ENCODE results near the gene UBXN4. TPM values are rescaled to one million over a fixed set of nuclear protein-coding genes. Genes with fewer than 3 reads are reported as not detected.

UBXN4 gene
- total and polyA plus RNA-seq, 10 donors, result 36.6 to 101 (median 89.1) TPM

GRCh38 chr2:135740206-135740605, 1.4 kb upstream of the UBXN4 start:
- Histone ChIP-seq H3K4me3 (no peak overlapping the region), H3K27me3 (replicated peaks in 1 of 7) (no peaks in the 10 kb centered on the region), H3K9me3 (no peaks in the 10 kb centered on the region), H3K36me3 (peaks cover 0 to 6% (median 0%) of the 10 kb centered on the region in 6 donors), H3K4me1 (peaks cover 22 to 32% (median 26%) of the 10 kb centered on the region in 6 donors), H3K27ac (no peak overlapping the region)
- TF ChIP-seq CTCF (IDR thresholded peaks at IDR 0.05 in 8 of 11, conservative IDR thresholded peaks at IDR 0.05 in 3 of 11), result no peak
- TF ChIP-seq POLR2AphosphoS5 (IDR thresholded peaks at IDR 0.05), result no peak
- intact Hi-C loops (cut with DNase I; ENCODE audit: low total_unique reads), result loop anchor here (10.0 kb wide), 1 partner anchor 675 kb away; no protein-coding TSS in a partner anchor
- DNase-seq, result no peak
- 89 to 99% (median 95%) methylated on average over 3 of the region's 3 CpGs for WGBS, 5 donors

GRCh38 chr2:135741043-135741394, 636 bp upstream of the UBXN4 start:
- peak overlapping the region in 2 of 8 donors; percentile 72 to 81 for H3K4me3 ChIP-seq
- WGBS, 5 donors, result 84 to 87% (median 85%) methylated on average over 11 of the region's 11 CpGs
- no peak for DNase-seq
- H3K4me1 ChIP-seq, result peaks cover 26 to 40% (median 28%) of the 10 kb centered on the region in 6 donors
- H3K9me3 ChIP-seq, result no peaks in the 10 kb centered on the region
- intact Hi-C loops (cut with DNase I; ENCODE audit: low total_unique reads), result loop anchor here (10.0 kb wide), 1 partner anchor 676 kb away; no protein-coding TSS in a partner anchor
- H3K27me3 ChIP-seq (replicated peaks in 1 of 7), result no peaks in the 10 kb centered on the region
- H3K27ac ChIP-seq, result peak overlapping the region in 7 of 8 donors; percentile 99 to 100 (median 100)
- peaks cover 0 to 14% (median 0%) of the 10 kb centered on the region in 6 donors for H3K36me3 ChIP-seq
- TF ChIP-seq CTCF (IDR thresholded peaks at IDR 0.05 in 8 of 11, conservative IDR thresholded peaks at IDR 0.05 in 3 of 11) (no peak), POLR2AphosphoS5 (IDR thresholded peaks at IDR 0.05) (no peak)

GRCh38 chr2:135742325-135742757, 686 bp downstream of the UBXN4 start:
- intact Hi-C loops (cut with DNase I; ENCODE audit: low total_unique reads), result loop anchor here (10.0 kb wide), 1 partner anchor 678 kb away; no protein-coding TSS in a partner anchor
- no peaks in the 10 kb centered on the region for H3K9me3 ChIP-seq
- peak overlapping the region; percentile 99 to 100 (median 100) for H3K27ac ChIP-seq
- TF ChIP-seq POLR2AphosphoS5 (IDR thresholded peaks at IDR 0.05), result peak in 2 of 3 donors; percentile 59 to 82
- TF ChIP-seq POLR2A (IDR thresholded peaks at IDR 0.05), result peak in 2 of 3 donors; percentile 4 to 30
- TF ChIP-seq CTCF (IDR thresholded peaks at IDR 0.05 in 8 of 11, conservative IDR thresholded peaks at IDR 0.05 in 3 of 11), result no peak
- H3K27me3 ChIP-seq (replicated peaks in 1 of 7), result no peaks in the 10 kb centered on the region
- peak overlapping the region; percentile 69 to 88 (median 74) for H3K4me3 ChIP-seq
- no peak for DNase-seq
- peaks cover 0 to 17% (median under 1%) of the 10 kb centered on the region in 6 donors for H3K36me3 ChIP-seq
- H3K4me1 ChIP-seq, result peaks cover 26 to 54% (median 35%) of the 10 kb centered on the region in 6 donors
- WGBS, 5 donors, result 0 to 1% (median 1%) methylated on average over 26 to 34 of the region's 34 CpGs

GRCh38 chr2:135743860-135744259, 2.2 kb downstream of the UBXN4 start:
- intact Hi-C loops (cut with DNase I; ENCODE audit: low total_unique reads), result loop anchor here (10.0 kb wide), 1 partner anchor 679 kb away; no protein-coding TSS in a partner anchor
- TF ChIP-seq POLR2A (IDR thresholded peaks at IDR 0.05) (no peak), CTCF (IDR thresholded peaks at IDR 0.05 in 8 of 11, conservative IDR thresholded peaks at IDR 0.05 in 3 of 11) (no peak), POLR2AphosphoS5 (IDR thresholded peaks at IDR 0.05) (no peak)

More at GRCh38 chr2:135743860-135744259, 2.2 kb downstream of the UBXN4 start:
- H3K36me3 ChIP-seq, result peaks cover 0 to 32% (median 8%) of the 10 kb centered on the region in 6 donors
- H3K9me3 ChIP-seq, result no peaks in the 10 kb centered on the region
- H3K4me3 ChIP-seq, result peak overlapping the region in 2 of 8 donors; percentile 74 to 81
- WGBS, 5 donors, result 68 to 93% (median 82%) methylated on average over 1 of the region's 1 CpG
- H3K27me3 ChIP-seq (replicated peaks in 1 of 7), result no peaks in the 10 kb centered on the region
- peaks cover 26 to 62% (median 38%) of the 10 kb centered on the region in 6 donors for H3K4me1 ChIP-seq
- H3K27ac ChIP-seq, result peak overlapping the region in 5 of 8 donors; percentile 99 to 100 (median 100)
- DNase-seq, result no peak

All from spleen (tissue), 11 donors.